RWPE2 (cell line): ENCODE data around the gene TMEM11.

Source experiments
- ATAC-seq: fragments of 200-7000 bp; cut with Tn5 transposase; 3 replicates; pipeline ENCODE4 v1.9.1; 2021; ENCODE audit warnings: low read depth
- DNase-seq: peaks from one replicate; pipeline ENCODE4 v3.0.0-alpha.2; 2020; ENCODE audit warnings: low spot score
- H3K27ac ChIP-seq: fragments of 450-650 bp; 2 replicates; pipeline ENCODE4 v1.5.1; 2017; ENCODE audit warnings: mild to moderate bottlenecking; ENCODE audit not compliant: poor library complexity, severe bottlenecking
- H3K27me3 ChIP-seq: fragments of 250-450 bp; sonication (Bioruptor Pico); 2 replicates; pipeline ENCODE4 v1.5.1; 2021; ENCODE audit warnings: mild to moderate bottlenecking, moderate library complexity; ENCODE audit not compliant: insufficient read depth, poor library complexity, severe bottlenecking
- H3K36me3 ChIP-seq: fragments of 250-450 bp; sonication (Bioruptor Pico); 2 replicates; pipeline ENCODE4 v1.5.1; 2020; ENCODE audit warnings: low read depth, mild to moderate bottlenecking, moderate library complexity
- H3K4me1 ChIP-seq: fragments of 250-450 bp; sonication (Bioruptor Pico); 2 replicates; pipeline ENCODE4 v1.5.1; 2021; ENCODE audit warnings: mild to moderate bottlenecking, moderate library complexity; ENCODE audit not compliant: insufficient read depth, poor library complexity, severe bottlenecking
- H3K4me3 ChIP-seq: fragments of 250-450 bp; sonication (Bioruptor Pico); 2 replicates; pipeline ENCODE4 v1.5.1; 2021; ENCODE audit warnings: mild to moderate bottlenecking, moderate library complexity; ENCODE audit not compliant: severe bottlenecking
- H3K9me3 ChIP-seq: fragments of 250-450 bp; sonication (Bioruptor Pico); 2 replicates; pipeline ENCODE4 v1.5.1; 2021; ENCODE audit warnings: mild to moderate bottlenecking, moderate library complexity; ENCODE audit not compliant: severe bottlenecking
- CTCF ChIP-seq: fragments of 450-650 bp; IDR thresholded peaks from one replicate; pipeline ENCODE4 v1.5.1; 2017; ENCODE audit warnings: mild to moderate bottlenecking, moderate library complexity; ENCODE audit not compliant: poor library complexity, severe bottlenecking

The TMEM11 gene

GRCh38 chr17:21209511-21210175, 4.3 kb downstream of the TMEM11 start:
- DNase-seq (no peak), ATAC-seq (no peak)
- no peak overlapping the region for H3K4me3 ChIP-seq
- no peaks in the 10 kb centered on the region for H3K9me3 ChIP-seq
- no peaks in the 10 kb centered on the region for H3K27me3 ChIP-seq
- H3K4me1 ChIP-seq, result peaks cover 7% of the 10 kb centered on the region
- TF ChIP-seq CTCF, result no peak
- no peak overlapping the region for H3K27ac ChIP-seq
- peaks cover 50% of the 10 kb centered on the region for H3K36me3 ChIP-seq

- Histone ChIP-seq H3K27me3 (no peaks in the 10 kb centered on the region), H3K4me3 (no peak overlapping the region), H3K4me1 (peaks cover 7% of the 10 kb centered on the region), H3K27ac (no peak overlapping the region), H3K36me3 (peaks cover 50% of the 10 kb centered on the region), H3K9me3 (no peaks in the 10 kb centered on the region)
- DNase-seq (no peak), ATAC-seq (no peak)
- no peak for TF ChIP-seq CTCF
Observed at GRCh38 chr17:21208352-21208751, 5.6 kb downstream of the TMEM11 start.

GRCh38 chr17:21204935-21205334, 9.0 kb downstream of the TMEM11 start:
- no peak for DNase-seq
- Histone ChIP-seq H3K4me1 (no peaks in the 10 kb centered on the region), H3K27ac (no peak overlapping the region), H3K27me3 (no peaks in the 10 kb centered on the region), H3K9me3 (no peaks in the 10 kb centered on the region), H3K4me3 (no peak overlapping the region), H3K36me3 (peaks cover 36% of the 10 kb centered on the region)
- no peak for TF ChIP-seq CTCF
- no peak for ATAC-seq

GRCh38 chr17:21202512-21202911, 11.4 kb downstream of the TMEM11 start:
- DNase-seq, result no peak
- no peak for ATAC-seq
- H3K4me3 ChIP-seq, result no peak overlapping the region

More at GRCh38 chr17:21202512-21202911, 11.4 kb downstream of the TMEM11 start:
- Histone ChIP-seq H3K36me3 (peaks cover 25% of the 10 kb centered on the region), H3K27ac (no peak overlapping the region), H3K4me1 (no peaks in the 10 kb centered on the region), H3K27me3 (no peaks in the 10 kb centered on the region), H3K9me3 (no peaks in the 10 kb centered on the region)
- TF ChIP-seq CTCF, result no peak
